ENCODE measurements around the gene PTPRF.
A peak's percentile ranks its signal among the peaks of the same experiment; 100 is the strongest.

GRCh38 chr1:43650310-43651085 is 119.8 kb downstream of the PTPRF start:
- peak; percentile 100 for TF ChIP-seq POLR2A (IDR thresholded peaks at IDR 0.05; ENCODE audit: low read depth, low read length)
- peak; percentile 95 for TF ChIP-seq POLR2AphosphoS5 (IDR thresholded peaks at IDR 0.05; ENCODE audit: low read depth, low read length)
